ENCODE data around the gene CCDC33.

Gene CCDC33

DNA sequence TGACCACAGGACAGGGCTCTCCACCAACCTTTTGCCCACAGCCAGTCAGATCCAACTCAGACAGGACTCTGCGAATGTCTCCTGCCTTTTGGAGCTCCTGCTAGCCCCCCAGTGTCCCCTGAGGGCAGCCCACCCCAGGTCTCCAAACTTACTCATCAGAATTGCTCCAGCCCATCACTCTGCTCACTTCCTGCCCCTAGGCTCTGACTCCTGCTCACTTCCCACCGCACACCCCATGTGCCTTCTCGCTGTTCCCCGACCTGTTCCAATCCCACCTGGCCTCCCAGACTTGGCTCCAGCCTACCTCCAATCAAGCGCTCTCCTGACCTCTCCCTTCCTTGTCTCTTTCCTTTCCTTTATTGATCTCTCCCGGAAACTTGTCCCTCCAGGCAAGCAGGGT, 27.6 kb upstream of the CCDC33 start:
- no peak for TF ChIP-seq CTCF (IDR thresholded peaks at IDR 0.05; ENCODE audit: low read depth, low read length, missing control alignments)
- no peak overlapping the region for H3K4me3 ChIP-seq (replicated peaks; ENCODE audit: low read depth, low read length)
- no peak for DNase-seq (ENCODE audit: extremely low read depth, low read depth)

GRCh38 chr15:74208901-74209559, 27.1 kb upstream of the CCDC33 start:
- DNase-seq (ENCODE audit: extremely low read depth, low read depth), result no peak
- no peak overlapping the region for H3K4me3 ChIP-seq (replicated peaks; ENCODE audit: low read depth, low read length)
- no peak for TF ChIP-seq CTCF (IDR thresholded peaks at IDR 0.05; ENCODE audit: low read depth, low read length, missing control alignments)

DNA sequence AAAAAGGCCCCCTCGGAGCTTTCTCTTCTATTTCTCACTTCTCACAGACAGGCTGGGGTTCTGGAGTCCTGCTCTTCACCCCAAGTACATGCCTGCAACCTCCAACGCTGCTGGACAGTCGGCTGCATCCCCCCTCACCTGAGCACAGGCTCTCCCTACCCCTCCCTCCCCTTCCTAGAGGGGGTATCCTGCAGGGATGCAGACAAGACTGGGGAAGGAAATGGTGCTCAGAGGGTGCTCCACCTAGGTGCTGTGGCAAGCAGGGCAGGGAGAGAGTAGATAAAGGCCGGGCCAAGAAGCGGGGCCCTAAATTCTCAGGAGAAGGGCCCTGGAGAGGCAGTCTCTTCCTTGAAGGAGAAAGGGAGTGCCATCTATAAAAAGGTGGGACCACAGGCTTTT, 26.6 kb upstream of the CCDC33 start:
- no peak for DNase-seq (ENCODE audit: extremely low read depth, low read depth)
- TF ChIP-seq CTCF (IDR thresholded peaks at IDR 0.05; ENCODE audit: low read depth, low read length, missing control alignments), result no peak
- no peak overlapping the region for H3K4me3 ChIP-seq (replicated peaks; ENCODE audit: low read depth, low read length)

DNA sequence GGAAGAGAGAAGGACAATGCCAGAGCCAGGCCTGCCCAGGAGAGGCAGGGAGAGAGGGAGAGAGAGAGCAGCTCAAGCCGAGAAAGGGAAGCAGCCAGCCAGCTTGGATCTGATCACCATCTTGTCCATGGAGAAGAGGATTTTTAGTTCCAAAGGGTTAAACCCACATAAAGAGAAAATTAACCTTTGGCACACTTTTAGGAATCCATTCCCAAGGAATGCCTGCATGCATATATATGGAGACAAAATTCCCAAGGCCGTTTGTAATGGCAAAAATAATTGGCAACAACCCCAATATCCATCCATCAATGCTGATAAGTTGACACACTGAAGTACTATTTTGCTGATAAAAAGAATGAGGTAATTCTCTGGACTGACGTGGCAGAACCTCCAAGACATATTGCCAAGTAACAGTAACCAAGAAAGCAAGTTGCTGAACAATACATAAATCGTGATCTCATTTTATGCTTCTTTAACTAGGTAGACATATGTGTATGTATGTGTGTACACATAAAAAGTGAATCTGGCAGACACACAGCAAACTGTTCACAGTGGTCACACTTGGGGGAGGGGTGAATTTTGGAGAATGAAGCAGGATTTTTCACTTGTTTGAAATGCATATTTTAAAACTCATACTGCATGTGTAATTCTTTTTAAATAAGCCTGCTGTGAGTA, 26.0 kb upstream of the CCDC33 start:
- no peak overlapping the region for H3K4me3 ChIP-seq (replicated peaks; ENCODE audit: low read depth, low read length)
- TF ChIP-seq CTCF (IDR thresholded peaks at IDR 0.05; ENCODE audit: low read depth, low read length, missing control alignments), result no peak
- DNase-seq (ENCODE audit: extremely low read depth, low read depth), result no peak

- TF ChIP-seq CTCF (IDR thresholded peaks at IDR 0.05; ENCODE audit: low read depth, low read length, missing control alignments), result no peak
- no peak overlapping the region for H3K4me3 ChIP-seq (replicated peaks; ENCODE audit: low read depth, low read length)
- DNase-seq (ENCODE audit: extremely low read depth, low read depth), result no peak
These were observed 25.4 kb upstream of the CCDC33 start for GRCh38 chr15:74210729-74211128.

DNA sequence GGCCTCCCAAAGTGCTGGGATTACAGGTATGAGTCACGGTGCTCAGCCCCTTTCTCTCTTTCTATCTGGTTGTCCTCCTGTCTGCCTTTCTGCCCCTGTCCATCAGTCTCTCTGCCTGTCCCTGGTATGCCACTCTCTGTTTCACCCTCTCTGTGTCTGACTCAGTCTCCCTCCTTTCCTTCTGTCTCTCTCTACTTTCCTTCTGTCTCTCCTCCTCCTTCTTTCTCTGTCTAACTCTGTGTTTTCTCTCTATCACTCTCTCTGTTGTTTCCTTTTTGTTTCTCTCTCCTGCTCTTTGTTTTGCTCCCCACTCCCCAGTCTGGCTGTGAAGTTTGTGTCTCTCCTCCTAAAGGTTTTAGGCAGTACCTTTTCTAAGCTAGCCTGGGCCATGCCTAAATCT, 24.5 kb upstream of the CCDC33 start:
- no peak for TF ChIP-seq CTCF (IDR thresholded peaks at IDR 0.05; ENCODE audit: low read depth, low read length, missing control alignments)
- H3K4me3 ChIP-seq (replicated peaks; ENCODE audit: low read depth, low read length), result no peak overlapping the region

More for the DNA sequence above, 24.5 kb upstream of the CCDC33 start:
- no peak for DNase-seq (ENCODE audit: extremely low read depth, low read depth)
